ENCODE data around the gene SGK1. TPM values are rescaled to one million over a fixed set of nuclear protein-coding genes. Genes with fewer than 3 reads are reported as not detected.

SGK1 gene
- total RNA-seq, 1 experiment from 2014 or later, result 23.2 TPM

DNA sequence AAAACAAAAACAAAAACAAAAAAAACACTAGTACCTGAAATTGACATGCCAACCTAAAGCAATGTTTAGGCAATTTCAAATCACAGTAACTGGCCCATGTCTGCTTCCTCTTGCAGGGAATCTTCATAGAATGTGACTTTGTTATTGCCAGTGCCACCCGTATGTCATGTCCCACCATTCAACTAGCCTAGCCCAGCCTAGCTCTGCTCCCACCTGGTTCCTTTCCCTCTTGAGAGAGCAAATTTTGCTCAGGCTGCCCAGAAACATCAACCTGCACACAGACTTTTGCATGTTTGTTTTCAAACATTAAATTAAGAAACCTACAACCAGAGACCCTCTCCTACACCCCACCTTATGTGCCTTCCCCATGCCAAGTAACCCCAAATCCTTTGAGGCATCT lies 140.7 kb downstream of the SGK1 start:
- ChIA-PET CTCF (interaction anchor here (1.1 to 2.7 kb wide), 7 partner anchors 140 to 692 kb away, joined by 3 to 10 read pairs (median 3); partner anchors contain the start of gene SGK1), POLR2A (no interaction called here)
- H3K4me1 Mint-ChIP-seq, result peaks cover 52% of the 10 kb centered on the region
- no peak for ATAC-seq
- DNase-seq (ENCODE audit: low spot score), result no peak
- H3K4me3 Mint-ChIP-seq, result peak overlapping the region; percentile 85; the same call in 1 of the 2 replicates
- H3K27ac Mint-ChIP-seq, result no peak overlapping the region
- TF ChIP-seq E2F4 (CRISPR knock-in tag; IDR thresholded peaks at IDR 0.05; ENCODE audit: borderline replicate concordance, low read depth) (no peak), FOXK1 (CRISPR knock-in tag; IDR thresholded peaks at IDR 0.05) (no peak), NR2C2 (CRISPR knock-in tag; IDR thresholded peaks at IDR 0.05) (no peak), SOX15 (CRISPR knock-in tag; IDR thresholded peaks at IDR 0.05) (no peak), ZNF219 (CRISPR knock-in tag; IDR thresholded peaks at IDR 0.05; ENCODE audit: borderline replicate concordance) (no peak), EMX1 (CRISPR knock-in tag; IDR thresholded peaks at IDR 0.05) (no peak), TCF7 (CRISPR knock-in tag; IDR thresholded peaks at IDR 0.05; ENCODE audit: low read depth) (no peak), NFYB (CRISPR knock-in tag; conservative IDR thresholded peaks at IDR 0.05; ENCODE audit: low read depth) (no peak), KAT7 (CRISPR knock-in tag; IDR thresholded peaks at IDR 0.05; ENCODE audit: borderline replicate concordance) (no peak), TEAD4 (CRISPR knock-in tag; IDR thresholded peaks at IDR 0.05) (no peak), GABPB1 (CRISPR knock-in tag; IDR thresholded peaks at IDR 0.05) (no peak), ZNF423 (CRISPR knock-in tag; IDR thresholded peaks at IDR 0.05) (no peak), ZNF532 (CRISPR knock-in tag; IDR thresholded peaks at IDR 0.05; ENCODE audit: borderline replicate concordance) (no peak)
- TF ChIP-seq, protein P1, sequence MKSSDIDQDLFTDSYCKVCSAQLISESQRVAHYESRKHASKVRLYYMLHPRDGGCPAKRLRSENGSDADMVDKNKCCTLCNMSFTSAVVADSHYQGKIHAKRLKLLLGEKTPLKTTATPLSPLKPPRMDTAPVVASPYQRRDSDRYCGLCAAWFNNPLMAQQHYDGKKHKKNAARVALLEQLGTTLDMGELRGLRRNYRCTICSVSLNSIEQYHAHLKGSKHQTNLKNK (CRISPR knock-in tag; IDR thresholded peaks at IDR 0.05), result no peak
- TF ChIP-seq, protein P2, sequence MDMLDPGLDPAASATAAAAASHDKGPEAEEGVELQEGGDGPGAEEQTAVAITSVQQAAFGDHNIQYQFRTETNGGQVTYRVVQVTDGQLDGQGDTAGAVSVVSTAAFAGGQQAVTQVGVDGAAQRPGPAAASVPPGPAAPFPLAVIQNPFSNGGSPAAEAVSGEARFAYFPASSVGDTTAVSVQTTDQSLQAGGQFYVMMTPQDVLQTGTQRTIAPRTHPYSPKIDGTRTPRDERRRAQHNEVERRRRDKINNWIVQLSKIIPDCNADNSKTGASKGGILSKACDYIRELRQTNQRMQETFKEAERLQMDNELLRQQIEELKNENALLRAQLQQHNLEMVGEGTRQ (CRISPR knock-in tag; IDR thresholded peaks at IDR 0.05), result no peak
- TF ChIP-seq, protein P3, sequence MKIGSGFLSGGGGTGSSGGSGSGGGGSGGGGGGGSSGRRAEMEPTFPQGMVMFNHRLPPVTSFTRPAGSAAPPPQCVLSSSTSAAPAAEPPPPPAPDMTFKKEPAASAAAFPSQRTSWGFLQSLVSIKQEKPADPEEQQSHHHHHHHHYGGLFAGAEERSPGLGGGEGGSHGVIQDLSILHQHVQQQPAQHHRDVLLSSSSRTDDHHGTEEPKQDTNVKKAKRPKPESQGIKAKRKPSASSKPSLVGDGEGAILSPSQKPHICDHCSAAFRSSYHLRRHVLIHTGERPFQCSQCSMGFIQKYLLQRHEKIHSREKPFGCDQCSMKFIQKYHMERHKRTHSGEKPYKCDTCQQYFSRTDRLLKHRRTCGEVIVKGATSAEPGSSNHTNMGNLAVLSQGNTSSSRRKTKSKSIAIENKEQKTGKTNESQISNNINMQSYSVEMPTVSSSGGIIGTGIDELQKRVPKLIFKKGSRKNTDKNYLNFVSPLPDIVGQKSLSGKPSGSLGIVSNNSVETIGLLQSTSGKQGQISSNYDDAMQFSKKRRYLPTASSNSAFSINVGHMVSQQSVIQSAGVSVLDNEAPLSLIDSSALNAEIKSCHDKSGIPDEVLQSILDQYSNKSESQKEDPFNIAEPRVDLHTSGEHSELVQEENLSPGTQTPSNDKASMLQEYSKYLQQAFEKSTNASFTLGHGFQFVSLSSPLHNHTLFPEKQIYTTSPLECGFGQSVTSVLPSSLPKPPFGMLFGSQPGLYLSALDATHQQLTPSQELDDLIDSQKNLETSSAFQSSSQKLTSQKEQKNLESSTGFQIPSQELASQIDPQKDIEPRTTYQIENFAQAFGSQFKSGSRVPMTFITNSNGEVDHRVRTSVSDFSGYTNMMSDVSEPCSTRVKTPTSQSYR (CRISPR knock-in tag; IDR thresholded peaks at IDR 0.05), result no peak
- TF ChIP-seq, protein P4, sequence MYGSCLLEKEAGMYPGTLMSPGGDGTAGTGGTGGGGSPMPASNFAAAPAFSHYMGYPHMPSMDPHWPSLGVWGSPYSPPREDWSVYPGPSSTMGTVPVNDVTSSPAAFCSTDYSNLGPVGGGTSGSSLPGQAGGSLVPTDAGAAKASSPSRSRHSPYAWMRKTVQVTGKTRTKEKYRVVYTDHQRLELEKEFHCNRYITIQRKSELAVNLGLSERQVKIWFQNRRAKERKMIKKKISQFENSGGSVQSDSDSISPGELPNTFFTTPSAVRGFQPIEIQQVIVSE (CRISPR knock-in tag; IDR thresholded peaks at IDR 0.05; ENCODE audit: borderline replicate concordance), result no peak
- TF ChIP-seq, protein P5, sequence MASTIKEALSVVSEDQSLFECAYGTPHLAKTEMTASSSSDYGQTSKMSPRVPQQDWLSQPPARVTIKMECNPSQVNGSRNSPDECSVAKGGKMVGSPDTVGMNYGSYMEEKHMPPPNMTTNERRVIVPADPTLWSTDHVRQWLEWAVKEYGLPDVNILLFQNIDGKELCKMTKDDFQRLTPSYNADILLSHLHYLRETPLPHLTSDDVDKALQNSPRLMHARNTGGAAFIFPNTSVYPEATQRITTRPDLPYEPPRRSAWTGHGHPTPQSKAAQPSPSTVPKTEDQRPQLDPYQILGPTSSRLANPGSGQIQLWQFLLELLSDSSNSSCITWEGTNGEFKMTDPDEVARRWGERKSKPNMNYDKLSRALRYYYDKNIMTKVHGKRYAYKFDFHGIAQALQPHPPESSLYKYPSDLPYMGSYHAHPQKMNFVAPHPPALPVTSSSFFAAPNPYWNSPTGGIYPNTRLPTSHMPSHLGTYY (CRISPR knock-in tag; IDR thresholded peaks at IDR 0.05), result no peak
- H3K36me3 Mint-ChIP-seq, result peaks cover 16% of the 10 kb centered on the region
- H3K9me3 Mint-ChIP-seq, result peaks cover 3% of the 10 kb centered on the region; the same call in 1 of the 2 replicates
- H3K27me3 Mint-ChIP-seq (ENCODE audit: low read depth), result peaks cover 21% of the 10 kb centered on the region
